Left forelimb (tissue), 1 donor: ENCODE results near the gene UIMC1.
"Not testable (repeated sequence)": the region's sequence is repeated elsewhere in the genome, so short reads cannot be mapped to it uniquely, and the experiment has no call there.

Experiments
- DNase-seq: peaks from one replicate; pipeline ENCODE4 v3.0.0-alpha.2; 2018; ENCODE audit warnings: low spot score

The UIMC1 gene

DNA sequence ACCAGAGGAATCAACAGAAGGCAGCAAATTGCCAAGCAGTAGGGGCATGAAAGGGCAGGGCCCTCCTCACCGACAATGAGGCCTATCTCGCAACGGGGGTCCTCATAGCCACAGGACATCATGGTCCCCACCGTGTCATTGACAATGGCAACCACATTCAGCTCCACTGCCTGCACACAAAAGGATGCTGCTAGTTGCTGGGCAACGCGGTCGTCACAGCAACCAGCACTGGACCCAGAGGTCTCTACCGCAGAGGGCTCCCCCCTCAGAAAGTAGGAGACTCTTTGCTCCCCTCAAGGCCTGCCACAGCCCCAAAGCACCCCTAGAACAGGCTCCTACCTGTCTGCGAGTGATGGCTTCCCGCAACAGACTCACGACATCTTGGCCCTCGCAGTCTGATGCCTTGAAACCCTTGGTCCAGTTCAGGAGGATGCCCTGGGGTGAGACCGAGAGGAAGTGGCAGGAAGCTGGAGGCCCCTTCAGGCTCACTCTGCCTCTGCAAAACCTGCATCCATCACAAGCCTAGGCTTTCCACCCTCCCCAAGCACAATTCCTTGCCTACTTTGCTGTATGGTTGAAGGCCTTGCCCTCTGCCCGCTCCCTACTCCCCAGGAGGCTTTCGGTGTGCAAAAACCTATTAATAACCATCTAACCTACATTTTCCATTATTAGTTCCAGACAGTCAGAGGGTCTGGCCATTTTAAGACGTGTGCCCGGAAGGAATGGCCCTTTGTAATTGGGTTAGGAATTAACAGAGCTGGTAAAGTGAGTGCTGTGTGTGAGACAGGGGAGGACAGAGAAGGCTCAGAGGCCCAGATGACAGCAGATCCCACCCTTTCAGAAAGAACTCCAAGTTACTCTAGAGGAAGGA is 122.6 kb downstream of the UIMC1 start:
- no peak for DNase-seq

DNA sequence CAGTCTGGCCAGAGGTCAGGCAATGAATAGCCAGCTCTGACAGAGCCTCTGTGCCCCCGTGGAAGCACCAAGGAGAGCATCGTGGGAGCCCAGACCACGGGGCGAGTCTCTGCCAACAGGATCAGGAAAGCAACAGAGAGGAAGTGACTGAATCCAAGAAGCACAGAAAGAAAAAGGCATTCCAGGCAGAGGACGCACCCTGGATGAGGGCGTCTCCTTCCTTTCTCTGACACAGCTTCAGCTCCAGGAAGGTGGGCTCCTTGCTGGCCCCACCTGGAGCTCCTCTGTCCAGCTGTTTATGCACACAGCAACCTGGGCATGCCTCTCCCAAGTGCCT is 124.0 kb downstream of the UIMC1 start:
- DNase-seq, result no peak

- DNase-seq, result no peak
Measured at GRCh38 chr5:176881816-176882566, 124.6 kb downstream of the UIMC1 start.

DNA sequence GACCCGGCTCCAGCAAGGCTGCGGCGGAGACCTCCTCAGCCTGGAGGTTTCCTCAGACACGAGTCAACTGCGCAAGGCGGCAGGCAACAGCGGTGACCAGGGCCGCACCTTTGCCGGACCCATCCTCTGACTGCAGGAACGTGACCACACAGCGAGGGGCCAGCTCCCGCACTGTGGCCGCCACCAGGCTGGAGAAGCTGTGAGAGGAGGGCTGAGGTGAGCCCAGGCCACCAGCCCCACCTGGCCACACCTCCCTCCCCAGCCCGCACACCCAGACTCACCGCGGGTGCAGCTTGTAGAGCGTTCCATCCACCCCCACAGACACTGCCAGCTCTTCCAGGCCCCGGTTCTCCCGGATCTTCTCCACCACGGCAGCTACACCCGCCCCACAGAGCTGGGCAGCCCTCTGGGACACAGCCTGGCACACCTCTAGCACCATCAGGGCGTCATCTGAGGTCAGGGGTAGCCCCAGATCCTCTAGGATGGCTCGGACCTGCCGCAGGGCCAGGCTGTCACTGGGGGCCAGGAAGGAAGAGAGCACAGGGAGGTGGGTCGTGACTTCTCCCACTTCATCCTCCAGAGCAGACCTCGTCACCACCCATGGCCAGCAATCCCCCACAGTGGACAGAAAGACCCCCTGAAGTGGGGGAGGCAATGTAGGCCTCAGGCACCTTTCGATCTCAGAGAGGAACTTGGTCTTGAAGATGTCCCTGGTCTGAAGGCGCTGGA is 125.4 kb downstream of the UIMC1 start:
- no peak for DNase-seq

DNA sequence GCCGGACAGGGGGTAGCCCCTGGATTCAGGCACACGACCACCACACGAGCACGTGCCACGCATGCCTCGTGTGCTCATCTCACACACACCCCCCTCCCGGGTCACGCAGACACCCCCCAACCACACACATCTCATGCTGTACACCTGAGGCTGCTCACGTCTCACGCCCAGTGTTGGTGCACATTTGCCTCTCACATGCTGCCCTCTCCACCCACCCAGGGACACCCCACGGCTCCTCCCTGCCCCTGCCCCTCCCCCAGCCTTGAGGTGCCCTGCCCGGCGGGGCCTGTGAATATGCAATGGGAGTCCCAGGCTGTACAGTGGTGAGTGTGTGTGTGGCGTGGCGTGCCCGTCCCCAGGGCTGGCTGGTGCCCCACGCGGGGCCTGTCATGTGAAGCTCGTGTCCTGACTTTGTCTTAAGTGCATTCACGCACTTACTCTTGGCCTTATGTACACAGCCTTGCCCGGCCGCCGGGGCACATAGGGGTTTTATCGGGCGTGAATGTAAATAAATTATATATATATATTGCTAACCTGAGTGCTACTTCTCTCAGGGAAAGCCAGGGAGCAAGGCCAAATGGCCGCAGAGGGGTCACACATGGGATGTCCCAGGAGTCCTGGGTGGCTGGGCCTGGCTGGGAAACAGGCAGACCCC is 126.1 kb downstream of the UIMC1 start:
- DNase-seq, result no peak

DNA sequence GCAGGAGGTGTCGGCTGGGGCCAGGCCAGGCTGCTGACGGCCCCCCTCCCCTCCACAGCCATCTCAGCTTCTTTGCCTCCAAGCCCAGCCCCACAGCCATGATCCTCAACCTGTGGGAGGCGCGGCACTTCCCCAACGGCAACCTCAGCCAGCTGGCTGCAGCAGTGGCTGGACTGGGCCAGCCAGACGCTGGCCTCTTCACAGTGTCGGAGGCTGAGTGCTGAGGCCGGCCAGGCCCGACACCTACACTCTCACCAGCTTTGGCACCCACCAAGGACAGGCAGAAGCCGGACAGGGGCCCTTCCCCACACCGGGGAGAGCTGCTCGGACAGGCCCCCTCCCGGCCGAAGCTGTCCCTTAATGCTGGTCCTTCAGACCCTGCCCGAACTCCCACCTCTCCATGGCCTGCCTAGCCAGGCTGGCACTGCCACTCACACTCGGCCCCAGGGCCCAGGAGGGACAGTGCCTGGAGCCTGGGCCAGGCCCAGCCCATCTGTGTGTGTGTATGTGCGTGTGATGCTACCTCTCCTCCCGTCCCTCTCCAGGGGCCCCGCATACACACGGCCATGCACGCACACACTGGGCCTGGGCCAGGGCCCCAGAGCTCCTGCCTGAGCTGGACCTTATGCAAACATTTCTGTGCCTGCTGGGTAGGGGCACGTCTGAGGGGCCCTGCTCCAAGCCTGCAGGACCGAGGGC is 126.8 kb downstream of the UIMC1 start:
- no peak for DNase-seq

DNA sequence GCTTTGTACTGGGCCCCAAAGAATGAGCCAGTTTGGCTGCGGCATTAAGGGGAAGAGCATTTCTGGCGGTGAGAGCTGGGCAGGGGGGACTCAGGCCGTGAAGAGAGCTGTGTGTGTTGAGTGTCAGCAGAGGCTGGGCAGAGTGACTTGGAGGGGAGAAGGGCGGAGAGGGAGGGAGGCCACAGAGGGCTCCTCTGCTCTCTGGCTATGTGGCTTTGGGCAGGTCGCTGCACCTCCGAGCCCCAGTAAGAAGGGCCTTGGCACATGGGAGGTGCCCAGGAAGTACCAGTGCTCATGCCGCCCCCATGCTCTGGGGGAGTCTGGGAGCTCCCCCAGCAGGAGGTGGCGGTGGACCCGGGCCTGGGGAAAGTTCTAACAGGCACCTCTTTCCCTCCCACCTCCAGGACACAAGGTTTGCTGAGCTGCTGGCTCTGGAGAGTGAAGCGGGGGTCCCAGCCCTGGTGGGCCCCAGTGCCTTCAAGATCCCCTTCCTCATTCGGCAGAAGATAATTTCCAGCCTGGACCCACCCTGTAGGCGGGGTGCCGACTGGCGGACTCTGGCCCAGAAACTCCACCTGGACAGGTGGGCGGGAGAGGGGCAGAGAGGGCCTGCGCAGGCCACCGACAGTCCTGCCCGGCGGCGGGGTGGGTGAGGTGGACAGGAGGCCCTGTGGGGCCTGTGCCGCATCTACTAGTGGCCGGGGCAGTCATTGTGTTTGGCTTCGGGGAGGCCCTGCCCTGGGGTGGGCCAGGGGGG is 127.5 kb downstream of the UIMC1 start:
- DNase-seq, result no peak

GRCh38 chr5:176878463-176878862 is 128.1 kb downstream of the UIMC1 start:
- no peak for DNase-seq

DNA sequence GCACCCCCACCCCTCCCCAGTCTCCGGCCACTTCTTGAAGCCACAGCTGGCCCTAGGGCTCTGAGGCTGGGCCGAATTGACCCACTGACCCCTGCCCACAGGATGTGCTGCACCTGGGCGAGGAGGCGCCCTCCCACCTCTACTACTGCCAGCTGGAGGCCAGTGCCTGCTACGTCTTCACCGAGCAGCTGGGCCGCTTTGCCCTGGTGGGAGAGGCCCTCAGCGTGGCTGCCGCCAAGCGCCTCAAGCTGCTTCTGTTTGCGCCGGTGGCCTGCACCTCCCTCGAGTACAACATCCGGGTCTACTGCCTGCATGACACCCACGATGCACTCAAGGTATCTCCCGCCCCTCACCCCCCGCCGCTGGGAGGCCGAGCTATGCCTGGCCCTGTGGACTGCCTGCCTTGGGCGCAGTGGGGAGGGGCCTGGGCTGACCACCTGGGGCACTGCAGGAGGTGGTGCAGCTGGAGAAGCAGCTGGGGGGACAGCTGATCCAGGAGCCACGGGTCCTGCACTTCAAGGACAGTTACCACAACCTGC is 128.7 kb downstream of the UIMC1 start:
- DNase-seq, result no peak

DNA sequence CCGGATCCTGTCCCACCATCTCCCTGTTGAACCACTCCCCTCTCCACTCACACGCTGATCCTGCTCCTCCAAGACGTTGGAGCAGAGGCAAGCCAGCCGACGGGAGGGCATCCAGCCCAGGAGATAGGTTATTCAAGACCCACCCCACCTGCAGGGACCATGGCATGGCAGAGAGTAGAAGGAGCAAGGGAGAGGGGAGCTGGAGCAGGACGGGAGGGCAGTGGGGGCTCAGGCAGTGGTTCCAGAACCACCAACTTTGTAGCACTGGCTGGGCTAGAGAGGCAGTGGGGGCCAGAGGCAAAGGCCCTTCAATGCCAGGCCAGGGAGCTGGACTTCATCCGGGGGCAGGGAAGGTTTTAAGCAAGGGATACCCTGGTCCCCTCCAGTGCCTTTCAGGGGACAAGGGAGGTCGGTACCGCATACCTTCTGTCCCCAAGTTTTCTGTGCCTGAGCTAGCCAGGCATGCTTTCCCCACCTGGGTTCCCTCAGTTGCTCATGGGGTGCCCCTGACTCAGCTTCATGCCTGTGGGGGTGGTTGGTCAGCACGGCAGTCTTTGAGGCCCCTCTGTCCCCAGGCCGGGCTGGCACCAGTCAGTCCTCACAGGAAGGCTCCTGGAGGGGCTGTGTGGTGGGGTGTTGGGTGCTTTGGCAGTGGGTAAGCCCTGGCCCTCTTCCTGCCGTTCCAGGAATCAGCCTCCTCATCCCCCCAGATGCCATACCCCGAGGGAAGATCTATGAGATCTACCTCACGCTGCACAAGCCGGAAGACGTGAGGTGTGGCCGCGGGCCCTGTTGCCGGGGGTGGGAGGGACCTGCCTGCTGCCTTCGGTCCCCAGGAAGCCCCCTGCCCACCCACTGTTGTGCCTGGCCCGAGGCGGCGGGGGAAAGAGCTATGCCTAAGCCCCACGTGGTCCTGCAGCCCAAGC is 129.8 kb downstream of the UIMC1 start:
- DNase-seq, result no peak

GRCh38 chr5:176875783-176876505 is 130.6 kb downstream of the UIMC1 start:
- DNase-seq, result no peak

- no peak for DNase-seq
Measured at GRCh38 chr5:176875014-176875550, 131.5 kb downstream of the UIMC1 start.

GRCh38 chr5:176874198-176874780 is 132.3 kb downstream of the UIMC1 start:
- DNase-seq, result no peak

- DNase-seq, result no peak
Measured at GRCh38 chr5:176873541-176874172, 132.9 kb downstream of the UIMC1 start.

DNA sequence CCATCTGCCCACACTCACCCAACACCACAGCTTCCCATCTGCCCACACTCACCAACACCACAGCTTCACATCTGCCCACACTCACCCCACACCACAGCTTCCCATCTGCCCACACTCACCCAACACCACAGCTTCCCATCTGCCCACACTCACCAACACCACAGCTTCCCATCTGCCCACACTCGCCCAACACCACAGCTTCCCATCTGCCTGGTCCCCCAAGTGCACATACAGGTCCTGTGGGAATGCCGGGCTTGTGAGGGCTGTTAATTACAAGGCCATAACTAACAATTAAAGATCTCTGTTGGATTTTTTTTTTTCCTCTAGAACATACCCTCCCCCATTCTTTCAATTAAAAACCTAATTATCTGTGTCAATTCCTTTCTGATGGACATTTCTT is 133.6 kb downstream of the UIMC1 start:
- DNase-seq, result not testable (repeated sequence)

DNA sequence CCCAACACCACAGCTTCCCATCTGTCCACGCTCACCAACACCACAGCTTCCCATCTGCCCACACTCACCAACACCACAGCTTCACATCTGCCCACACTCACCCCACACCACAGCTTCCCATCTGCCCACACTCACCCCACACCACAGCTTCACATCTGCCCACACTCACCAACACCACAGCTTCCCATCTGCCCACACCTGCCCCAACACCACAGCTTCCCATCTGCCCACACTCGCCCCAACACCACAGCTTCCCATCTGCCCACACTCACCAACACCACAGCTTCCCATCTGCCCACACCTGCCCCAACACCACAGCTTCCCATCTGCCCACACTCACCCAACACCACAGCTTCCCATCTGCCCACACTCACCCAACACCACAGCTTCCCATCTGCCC is 134.0 kb downstream of the UIMC1 start:
- DNase-seq, result not testable (repeated sequence)

DNA sequence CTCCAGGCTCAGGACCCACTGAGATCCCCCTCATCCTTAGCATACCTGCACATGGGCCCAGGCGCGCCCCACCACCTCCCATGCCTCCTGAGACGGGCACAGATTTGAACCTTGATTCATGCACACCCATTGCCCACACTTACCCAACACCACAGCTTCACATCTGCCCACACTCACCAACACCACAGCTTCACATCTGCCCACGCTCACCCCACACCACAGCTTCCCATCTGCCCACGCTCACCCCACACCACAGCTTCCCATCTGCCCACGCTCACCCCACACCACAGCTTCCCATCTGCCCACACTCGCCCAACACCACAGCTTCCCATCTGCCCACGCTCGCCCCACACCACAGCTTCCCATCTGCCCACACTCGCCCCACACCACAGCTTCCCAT is 135.9 kb downstream of the UIMC1 start:
- not testable (repeated sequence) for DNase-seq
